ENCODE data around the gene NR4A3.

The NR4A3 gene

DNA sequence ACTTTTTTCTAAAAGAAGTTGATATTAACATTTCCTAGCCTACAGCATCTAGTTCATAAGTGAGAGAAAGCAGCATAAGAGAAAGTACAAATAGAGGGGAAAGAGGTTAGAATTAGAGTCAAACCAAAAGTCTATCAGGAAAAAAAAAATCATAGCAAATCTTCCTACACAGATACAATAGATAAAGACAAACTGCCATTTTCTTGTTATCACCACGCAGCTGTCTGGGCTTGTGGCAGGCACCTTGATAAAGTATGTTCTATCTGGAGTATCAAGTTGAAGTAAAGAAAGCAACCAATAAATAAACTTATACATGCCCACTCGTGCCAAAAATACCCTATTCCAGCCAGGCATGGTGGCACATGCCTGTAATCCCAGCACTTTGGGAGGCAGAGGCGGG lies 5.3 kb upstream of the NR4A3 start:
- no peak for DNase-seq

- DNase-seq, result no peak
Measured at GRCh38 chr9:99818500-99818899, 3.2 kb upstream of the NR4A3 start.

DNA sequence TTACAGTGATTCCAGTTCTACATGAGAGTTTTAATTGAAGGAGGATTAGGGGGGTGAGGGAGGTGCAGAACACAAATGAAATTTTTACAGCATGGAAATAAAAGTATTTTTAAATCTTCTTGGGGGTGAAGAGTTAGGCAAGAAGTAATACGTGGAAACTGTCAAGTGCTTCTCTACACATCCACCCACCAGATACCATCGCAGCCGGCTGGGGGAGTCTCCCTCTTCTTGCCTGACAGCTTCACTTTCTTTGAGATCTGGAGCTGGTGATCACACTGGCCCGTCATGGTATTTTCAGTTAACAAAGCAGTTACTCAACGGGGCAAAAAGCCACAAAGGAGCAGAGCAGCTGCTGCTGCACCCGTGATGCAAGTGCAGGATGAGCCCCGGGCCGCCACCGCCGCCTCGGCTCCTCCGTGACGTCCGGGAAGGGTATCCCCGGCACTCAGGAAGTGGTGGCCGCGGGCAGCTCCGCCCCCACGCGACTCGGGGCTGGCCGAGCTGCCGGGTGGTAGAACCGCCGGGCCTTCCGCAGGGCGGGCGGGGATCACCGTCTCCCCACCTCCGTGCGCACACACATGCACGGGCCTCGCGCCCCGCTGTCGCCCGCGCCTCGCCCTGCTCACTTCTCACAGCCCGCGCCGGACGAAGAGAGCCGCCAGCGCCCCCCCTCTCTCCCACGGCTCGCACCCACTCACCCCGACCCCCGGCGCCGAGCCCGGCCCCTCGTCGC lies 2.4 kb upstream of the NR4A3 start:
- DNase-seq, result peak; percentile 95

DNA sequence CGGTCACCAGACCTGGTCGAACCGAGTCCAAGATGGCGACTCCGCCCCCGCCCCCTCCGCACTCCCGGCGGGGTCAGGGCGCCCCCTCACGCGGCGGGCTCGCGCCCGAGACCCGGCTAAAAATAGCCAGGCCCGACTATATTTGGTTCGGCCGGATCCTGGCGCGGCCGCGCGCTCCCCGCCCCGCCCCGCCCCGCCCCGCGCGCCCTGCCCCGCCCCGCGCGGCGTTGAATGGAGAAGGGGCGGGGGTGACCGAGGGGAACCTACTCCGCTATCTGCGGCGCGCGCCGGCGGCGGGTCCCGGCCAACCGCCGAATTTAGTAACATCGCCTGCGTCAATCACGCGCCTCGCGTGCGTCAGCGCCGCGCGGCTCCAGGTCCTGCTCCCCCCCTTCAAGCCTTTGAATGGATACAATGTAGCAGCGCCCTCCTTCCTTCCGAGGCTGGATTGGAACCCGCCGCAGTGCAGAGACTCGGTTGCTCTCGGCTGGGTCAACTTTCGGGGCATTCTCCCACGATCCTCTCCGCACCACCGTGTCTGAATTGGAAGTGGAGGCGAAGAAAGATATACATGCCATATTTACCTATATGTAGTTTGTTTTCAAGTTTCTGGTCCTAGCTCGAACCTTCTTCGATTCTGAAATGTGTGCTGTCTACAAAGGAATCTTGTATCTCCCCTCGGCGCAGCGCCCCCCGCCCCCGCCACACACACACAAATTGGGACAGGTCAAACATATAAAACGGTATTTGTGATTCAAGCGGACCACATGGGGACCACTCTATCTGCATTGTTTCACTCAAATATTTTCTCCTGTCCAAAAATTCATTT lies 1.6 kb upstream of the NR4A3 start:
- DNase-seq, result peak; percentile 91

- DNase-seq, result peak; percentile 79
Measured at GRCh38 chr9:99820685-99821395, 845 bp upstream of the NR4A3 start.

DNA sequence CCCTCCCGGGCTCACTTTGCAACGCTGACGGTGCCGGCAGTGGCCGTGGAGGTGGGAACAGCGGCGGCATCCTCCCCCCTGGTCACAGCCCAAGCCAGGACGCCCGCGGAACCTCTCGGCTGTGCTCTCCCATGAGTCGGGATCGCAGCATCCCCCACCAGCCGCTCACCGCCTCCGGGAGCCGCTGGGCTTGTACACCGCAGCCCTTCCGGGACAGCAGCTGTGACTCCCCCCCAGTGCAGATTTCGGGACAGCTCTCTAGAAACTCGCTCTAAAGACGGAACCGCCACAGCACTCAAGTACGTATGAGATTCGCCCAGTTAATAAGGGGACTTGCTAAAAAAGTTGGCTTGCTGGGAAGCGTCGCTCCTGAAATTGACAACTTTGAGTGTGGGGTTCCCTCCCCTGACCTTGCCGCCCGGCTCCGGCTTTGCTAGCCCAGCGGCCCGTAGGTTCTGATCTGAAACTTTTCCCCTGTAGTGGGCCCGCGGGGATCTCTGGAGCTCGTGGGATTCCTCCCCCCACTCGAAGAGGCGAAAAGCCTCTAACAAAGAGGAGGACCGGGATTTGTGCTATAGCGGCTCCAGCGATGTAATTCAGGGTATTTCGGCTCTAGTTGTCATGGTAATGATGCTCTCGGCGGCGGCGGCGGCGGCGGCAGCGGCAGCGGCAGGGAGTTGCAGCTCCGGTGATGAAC lies 572 bp downstream of the NR4A3 start:
- DNase-seq, result peak; percentile 70

GRCh38 chr9:99822806-99823591 lies 1.3 kb downstream of the NR4A3 start:
- DNase-seq, result peak; percentile 53

- peak; percentile 93 for DNase-seq
Measured at GRCh38 chr9:99823681-99824377, 2.1 kb downstream of the NR4A3 start.

GRCh38 chr9:99824378-99825171 lies 2.9 kb downstream of the NR4A3 start:
- DNase-seq, result peak; percentile 86

- no peak for DNase-seq
Measured at GRCh38 chr9:99825172-99826046, 3.7 kb downstream of the NR4A3 start.

GRCh38 chr9:99826579-99826978 lies 4.9 kb downstream of the NR4A3 start:
- DNase-seq, result no peak

GRCh38 chr9:99827244-99827643 lies 5.6 kb downstream of the NR4A3 start:
- no peak for DNase-seq

GRCh38 chr9:99828054-99828416 lies 6.3 kb downstream of the NR4A3 start:
- no peak for DNase-seq

DNA sequence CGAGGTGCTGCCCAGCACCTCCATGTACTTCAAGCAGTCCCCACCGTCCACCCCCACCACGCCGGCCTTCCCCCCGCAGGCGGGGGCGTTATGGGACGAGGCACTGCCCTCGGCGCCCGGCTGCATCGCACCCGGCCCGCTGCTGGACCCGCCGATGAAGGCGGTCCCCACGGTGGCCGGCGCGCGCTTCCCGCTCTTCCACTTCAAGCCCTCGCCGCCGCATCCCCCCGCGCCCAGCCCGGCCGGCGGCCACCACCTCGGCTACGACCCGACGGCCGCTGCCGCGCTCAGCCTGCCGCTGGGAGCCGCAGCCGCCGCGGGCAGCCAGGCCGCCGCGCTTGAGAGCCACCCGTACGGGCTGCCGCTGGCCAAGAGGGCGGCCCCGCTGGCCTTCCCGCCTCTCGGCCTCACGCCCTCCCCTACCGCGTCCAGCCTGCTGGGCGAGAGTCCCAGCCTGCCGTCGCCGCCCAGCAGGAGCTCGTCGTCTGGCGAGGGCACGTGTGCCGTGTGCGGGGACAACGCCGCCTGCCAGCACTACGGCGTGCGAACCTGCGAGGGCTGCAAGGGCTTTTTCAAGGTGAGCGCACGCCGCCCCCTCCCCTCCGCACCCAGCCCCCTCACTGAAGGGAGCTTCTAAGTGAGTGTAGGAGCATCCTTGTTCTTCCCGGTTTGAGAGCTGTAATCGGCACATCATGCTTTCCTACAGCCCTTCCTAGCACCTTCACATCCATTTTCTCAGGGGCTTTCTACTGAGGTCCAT lies 6.9 kb downstream of the NR4A3 start:
- no peak for DNase-seq

DNA sequence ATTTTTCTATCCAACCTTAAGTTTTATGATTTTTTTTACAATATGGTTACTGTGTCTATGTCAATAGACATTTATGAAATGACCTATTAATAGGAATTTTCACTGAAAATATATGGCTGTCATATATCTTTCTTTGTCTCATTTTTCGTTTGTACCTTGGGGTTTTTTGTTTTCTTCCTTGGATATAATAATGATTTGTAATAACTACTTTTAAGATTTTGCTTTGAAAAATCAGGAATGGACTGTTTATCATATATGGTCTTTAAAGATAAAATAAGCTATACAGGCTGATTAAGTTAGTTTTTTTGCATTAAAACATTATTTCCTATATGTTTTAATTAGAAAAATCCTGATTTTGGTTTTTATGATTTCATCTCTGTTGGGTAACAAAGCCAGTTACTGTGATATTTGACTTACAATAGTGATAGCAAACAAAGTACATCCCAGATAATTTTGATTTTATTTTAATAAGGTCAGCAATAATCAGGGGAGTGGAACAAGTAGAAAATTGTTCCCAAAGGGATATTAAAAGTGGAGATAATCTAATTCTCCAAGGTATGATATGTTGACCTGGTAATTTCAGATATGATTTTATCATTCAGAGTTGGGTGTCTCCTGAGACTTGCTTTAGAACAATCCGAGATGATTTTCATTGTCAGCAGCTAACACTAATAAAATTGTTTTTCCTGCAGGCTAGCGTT lies 10.3 kb downstream of the NR4A3 start:
- no peak for DNase-seq

DNA sequence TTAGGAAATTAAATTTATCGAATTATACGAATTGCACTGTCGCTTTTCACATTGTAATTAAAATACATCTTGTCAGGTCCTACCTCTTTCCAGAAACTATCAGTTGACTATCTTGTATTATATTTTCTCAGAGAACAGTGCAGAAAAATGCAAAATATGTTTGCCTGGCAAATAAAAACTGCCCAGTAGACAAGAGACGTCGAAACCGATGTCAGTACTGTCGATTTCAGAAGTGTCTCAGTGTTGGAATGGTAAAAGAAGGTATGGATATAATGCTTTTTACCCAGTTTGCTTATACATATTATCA lies 10.8 kb downstream of the NR4A3 start:
- no peak for DNase-seq

GRCh38 chr9:99833735-99834134 lies 12.1 kb downstream of the NR4A3 start:
- no peak for DNase-seq

- no peak for DNase-seq
Measured at GRCh38 chr9:99834474-99834873, 12.8 kb downstream of the NR4A3 start.

DNA sequence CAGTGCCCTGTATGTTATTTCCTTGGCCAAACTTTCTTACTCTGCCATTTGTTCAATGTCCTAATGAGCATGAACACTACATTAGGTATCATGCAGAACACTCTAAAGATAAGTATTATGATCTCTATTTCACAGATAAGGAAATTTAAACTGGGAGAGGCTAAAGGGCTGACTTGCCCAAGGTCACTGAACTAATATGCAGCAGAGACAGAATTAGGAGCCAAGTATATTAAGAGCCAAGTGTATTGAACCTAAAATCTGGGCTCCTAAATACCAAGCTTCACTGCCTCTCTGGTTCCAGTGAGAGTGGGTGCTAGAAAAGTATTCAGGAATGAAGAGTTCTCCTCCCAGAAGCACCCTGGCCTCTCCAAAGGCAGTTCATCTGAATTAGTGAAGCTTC lies 13.5 kb downstream of the NR4A3 start:
- DNase-seq, result no peak
